Colonic mucosa (tissue), 4 donors: Measurements from ENCODE around the gene CFAP100. TPM values are rescaled to one million over a fixed set of nuclear protein-coding genes. Genes with fewer than 3 reads are reported as not detected.

Experiments used
- DNase-seq: peaks from one replicate; pipeline ENCODE4 v3.0.0-alpha.2; 2020
- H3K27ac ChIP-seq: fragments of 200-600 bp; one replicate; pipeline ENCODE4 v1.8.0; 2021
- H3K27me3 ChIP-seq: fragments of 200-600 bp; one replicate; pipeline ENCODE4 v1.8.0; 2021
- H3K36me3 ChIP-seq: fragments of 200-600 bp; one replicate; pipeline ENCODE4 v1.8.0; 2021
- H3K4me1 ChIP-seq: fragments of 200-600 bp; one replicate; pipeline ENCODE4 v1.8.0; 2021; ENCODE audit warnings: mild to moderate bottlenecking
- H3K4me3 ChIP-seq: fragments of 200-600 bp; one replicate; pipeline ENCODE4 v1.8.0; 2021
- H3K9ac ChIP-seq, 2 donors: one replicate each; pipeline ENCODE4 v1.7.0; 2013; ENCODE audit warnings: control low read depth in 2 of 2, low read depth in 2 of 2, low read length in 2 of 2
- H3K9me3 ChIP-seq: fragments of 200-600 bp; one replicate; pipeline ENCODE4 v1.8.0; 2021
- intact Hi-C: fragments of 100-400 bp; cut with DNase I; formaldehyde crosslinking; loops from one replicate; pipeline ENCODE4 v1.14.1; 2022
- total RNA-seq, 2 donors: library from RNA; stranded (reverse); fragmentation: NEBNext Ultra II Directional in 1 of 2; extraction: Animal tissue kit (Norgen Biotek cat#: 25700) in 1 of 2; gene quantifications; one replicate each; pipeline ENCODE4 v1.2.1, GENCODE V29; 2021
- TF ChIP-seq, protein P1 (sequence below): fragments of 200-600 bp; IDR thresholded peaks from one replicate; pipeline ENCODE4 v1.8.0; 2022; ENCODE audit warnings: antibody characterized with exemption, mild to moderate bottlenecking
- donor health status: healthy.
- donor health status: DM: no; HTN: no; CAD: no.
- donor health status: DM: no; HTN: no; CAD: no.

CFAP100 gene
- total RNA-seq, 2 donors from 2014 or later, result not detected

DNA sequence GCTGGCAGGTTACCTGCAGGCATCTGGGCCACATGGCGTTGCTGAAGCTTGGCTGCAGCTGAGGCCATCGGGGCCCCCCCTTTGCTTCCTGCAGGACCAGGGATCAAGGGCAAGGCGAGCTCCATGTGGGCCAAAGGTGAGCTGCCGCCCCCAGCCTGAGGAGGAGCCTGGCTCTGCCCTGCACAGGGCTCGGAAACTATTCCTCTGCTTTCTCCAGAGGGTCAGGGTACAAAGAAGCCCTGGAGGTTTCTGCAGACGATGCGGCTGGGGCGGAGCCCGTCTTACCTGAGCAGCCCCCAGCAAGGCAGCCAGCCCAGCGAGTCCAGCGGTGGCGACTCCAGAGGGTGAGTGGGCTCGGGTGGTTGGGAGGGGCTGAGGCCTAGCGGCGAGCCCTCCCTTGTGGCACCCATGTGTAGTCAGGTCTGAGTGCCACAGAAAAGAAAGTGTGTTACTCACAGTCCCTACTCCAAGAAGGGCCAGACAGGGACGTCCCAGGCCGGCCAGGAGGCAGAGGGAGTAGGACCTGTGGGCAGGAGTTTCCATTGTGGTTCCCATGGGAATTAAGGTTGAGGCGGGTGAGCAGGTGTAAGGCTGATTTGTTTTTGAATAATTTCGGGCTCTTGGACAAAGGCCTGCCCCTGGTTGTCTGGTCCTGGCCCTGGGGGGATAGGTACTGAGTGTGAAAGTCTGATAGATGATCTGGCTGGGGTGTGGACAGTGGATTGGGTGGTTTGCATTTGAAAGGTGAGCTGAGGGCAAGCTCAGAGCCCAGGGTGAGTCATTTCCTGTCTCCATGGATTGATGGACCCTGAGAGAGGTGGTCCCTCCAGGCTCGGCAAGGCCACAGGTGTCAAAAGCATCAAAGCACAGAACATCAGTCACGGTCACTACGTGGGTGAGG is 25.4 kb downstream of the CFAP100 start:
- peaks cover 4% of the 10 kb centered on the region for H3K27me3 ChIP-seq
- no peak overlapping the region for H3K27ac ChIP-seq
- no peaks in the 10 kb centered on the region for H3K36me3 ChIP-seq
- H3K4me3 ChIP-seq, result no peak overlapping the region
- no peak for DNase-seq
- no peaks in the 10 kb centered on the region for H3K9me3 ChIP-seq
- H3K4me1 ChIP-seq, result no peaks in the 10 kb centered on the region
- intact Hi-C loops, result no loop called here
- H3K9ac ChIP-seq, result no peak overlapping the region
- TF ChIP-seq, protein P1, sequence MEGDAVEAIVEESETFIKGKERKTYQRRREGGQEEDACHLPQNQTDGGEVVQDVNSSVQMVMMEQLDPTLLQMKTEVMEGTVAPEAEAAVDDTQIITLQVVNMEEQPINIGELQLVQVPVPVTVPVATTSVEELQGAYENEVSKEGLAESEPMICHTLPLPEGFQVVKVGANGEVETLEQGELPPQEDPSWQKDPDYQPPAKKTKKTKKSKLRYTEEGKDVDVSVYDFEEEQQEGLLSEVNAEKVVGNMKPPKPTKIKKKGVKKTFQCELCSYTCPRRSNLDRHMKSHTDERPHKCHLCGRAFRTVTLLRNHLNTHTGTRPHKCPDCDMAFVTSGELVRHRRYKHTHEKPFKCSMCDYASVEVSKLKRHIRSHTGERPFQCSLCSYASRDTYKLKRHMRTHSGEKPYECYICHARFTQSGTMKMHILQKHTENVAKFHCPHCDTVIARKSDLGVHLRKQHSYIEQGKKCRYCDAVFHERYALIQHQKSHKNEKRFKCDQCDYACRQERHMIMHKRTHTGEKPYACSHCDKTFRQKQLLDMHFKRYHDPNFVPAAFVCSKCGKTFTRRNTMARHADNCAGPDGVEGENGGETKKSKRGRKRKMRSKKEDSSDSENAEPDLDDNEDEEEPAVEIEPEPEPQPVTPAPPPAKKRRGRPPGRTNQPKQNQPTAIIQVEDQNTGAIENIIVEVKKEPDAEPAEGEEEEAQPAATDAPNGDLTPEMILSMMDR, result no peak

DNA sequence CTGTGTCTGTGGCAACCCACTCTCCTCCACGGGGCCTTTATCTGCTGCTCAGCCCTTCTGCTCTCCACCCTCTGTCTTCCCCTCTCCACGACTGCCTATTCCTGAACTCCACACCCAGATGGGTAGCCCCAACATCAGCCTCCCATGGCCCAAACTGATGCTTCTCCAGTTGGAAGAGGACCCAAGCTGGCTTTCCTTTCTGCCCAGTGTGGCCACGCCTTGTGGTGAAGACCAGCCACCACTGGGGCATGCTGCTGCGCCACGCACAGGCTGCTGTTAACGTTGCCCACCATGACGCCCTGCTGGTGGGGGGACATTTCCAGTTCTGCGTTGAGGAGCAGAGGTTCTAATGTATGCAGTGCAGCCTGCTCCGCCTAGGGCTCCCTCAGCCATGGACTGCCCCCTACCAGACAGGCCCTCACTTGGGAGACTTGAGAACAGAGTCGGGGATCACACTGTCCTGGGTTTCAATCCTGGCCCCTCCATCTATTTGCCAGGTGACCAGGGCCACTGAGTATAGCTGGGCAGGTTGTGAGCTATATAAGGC is 26.9 kb downstream of the CFAP100 start:
- Histone ChIP-seq H3K9ac (no peak overlapping the region), H3K9me3 (no peaks in the 10 kb centered on the region), H3K27me3 (no peaks in the 10 kb centered on the region), H3K36me3 (no peaks in the 10 kb centered on the region), H3K4me3 (no peak overlapping the region), H3K4me1 (no peaks in the 10 kb centered on the region), H3K27ac (no peak overlapping the region)
- TF ChIP-seq, protein P1, result no peak
- no peak for DNase-seq
- intact Hi-C loops, result no loop called here

DNA sequence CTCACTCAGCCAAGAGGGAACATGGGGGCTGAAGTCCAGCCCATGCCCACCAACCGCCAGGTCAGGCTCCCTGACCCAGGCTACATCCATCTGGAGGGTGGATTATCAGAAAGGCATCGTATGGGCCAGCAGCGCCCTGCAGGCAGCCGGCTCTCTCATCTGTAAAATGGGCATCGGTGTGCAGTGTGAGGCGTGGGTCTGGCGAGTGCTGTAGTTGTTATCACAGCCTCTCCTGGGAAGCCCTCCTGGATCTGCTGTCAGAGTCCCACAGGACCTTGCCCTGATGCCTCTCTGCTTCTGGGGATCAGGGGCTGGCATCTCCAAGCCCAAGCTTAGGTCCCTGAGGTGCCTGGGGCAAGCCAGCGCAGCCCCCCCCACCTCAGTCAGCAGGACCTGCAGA is 27.4 kb downstream of the CFAP100 start:
- H3K27ac ChIP-seq, result no peak overlapping the region
- no peak overlapping the region for H3K9ac ChIP-seq
- TF ChIP-seq, protein P1, result no peak
- no peaks in the 10 kb centered on the region for H3K4me1 ChIP-seq
- no peaks in the 10 kb centered on the region for H3K9me3 ChIP-seq
- intact Hi-C loops, result no loop called here
- H3K27me3 ChIP-seq, result no peaks in the 10 kb centered on the region
- H3K4me3 ChIP-seq, result no peak overlapping the region
- DNase-seq, result no peak
- H3K36me3 ChIP-seq, result no peaks in the 10 kb centered on the region

DNA sequence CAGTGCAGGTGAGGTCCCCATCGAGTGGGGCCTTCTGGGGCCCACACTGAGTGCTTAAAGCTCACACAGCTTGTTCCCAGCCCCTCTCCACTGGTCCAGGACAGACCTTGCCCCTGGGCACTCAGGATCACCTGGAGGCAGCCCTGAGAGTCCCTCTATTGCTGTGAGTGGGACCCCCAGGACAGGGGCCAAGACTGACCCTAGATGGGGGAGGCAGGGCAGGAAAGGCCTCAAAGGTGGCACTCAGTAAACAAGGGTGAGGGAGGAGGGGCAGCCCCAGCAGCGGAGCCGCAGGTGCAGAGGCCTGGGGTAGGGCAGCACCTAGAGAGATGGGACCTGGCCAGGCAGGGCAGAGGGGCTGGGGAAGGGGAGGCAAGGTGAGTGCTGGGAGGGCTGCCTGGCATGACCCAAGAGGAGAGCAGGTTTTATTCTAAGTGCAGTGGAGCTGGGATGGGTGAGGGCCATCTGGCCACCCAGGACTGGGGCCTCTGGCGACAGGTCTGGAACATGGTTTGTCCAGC is 27.9 kb downstream of the CFAP100 start:
- Histone ChIP-seq H3K36me3 (no peaks in the 10 kb centered on the region), H3K27ac (no peak overlapping the region), H3K9me3 (no peaks in the 10 kb centered on the region), H3K27me3 (no peaks in the 10 kb centered on the region), H3K9ac (no peak overlapping the region), H3K4me1 (no peaks in the 10 kb centered on the region), H3K4me3 (no peak overlapping the region)
- intact Hi-C loops, result no loop called here
- DNase-seq, result no peak
- TF ChIP-seq, protein P1, result no peak

DNA sequence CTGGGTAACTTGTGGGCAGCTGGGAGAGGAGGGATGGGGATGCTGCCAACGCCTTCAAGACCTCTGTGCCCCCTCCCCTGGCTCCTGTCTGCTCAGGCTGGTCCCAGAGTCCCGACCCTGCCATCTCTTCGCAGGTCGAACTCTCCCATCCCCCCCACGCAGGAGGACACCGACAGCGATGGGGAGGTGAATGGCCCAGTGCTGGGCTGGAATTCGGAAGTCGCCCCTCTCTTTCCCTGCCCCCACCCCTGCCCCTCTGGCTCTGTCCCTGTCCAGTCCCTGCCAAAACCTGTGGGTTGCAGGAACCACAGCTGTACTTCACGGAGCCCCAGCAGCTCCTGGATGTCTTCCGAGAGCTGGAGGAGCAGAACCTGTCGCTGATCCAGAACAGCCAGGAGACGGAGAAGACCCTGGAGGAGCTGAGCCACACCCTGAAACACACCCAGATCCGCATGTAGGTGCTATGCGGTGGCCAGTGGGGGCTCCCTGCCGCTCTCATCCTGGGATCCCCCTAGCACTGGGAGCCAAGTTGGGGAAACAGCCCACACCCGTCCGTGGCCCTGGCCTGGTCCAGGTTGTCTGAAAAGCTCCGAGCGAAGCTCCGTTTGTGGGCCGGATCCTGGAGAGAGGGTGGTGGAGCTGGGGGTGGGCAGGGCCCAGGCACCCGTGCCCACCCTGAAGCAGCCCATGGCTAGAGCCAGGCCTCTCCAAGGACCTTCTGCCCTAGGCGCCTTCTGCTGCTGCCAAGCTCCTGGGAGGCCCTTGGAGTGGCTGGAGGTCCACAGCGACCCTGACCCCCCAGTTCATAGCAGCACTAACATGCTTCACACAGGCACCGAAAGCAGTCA is 28.7 kb downstream of the CFAP100 start:
- H3K9ac ChIP-seq, result no peak overlapping the region
- no peaks in the 10 kb centered on the region for H3K9me3 ChIP-seq
- no peaks in the 10 kb centered on the region for H3K4me1 ChIP-seq
- H3K27me3 ChIP-seq, result no peaks in the 10 kb centered on the region
- H3K36me3 ChIP-seq, result no peaks in the 10 kb centered on the region
- intact Hi-C loops, result no loop called here
- H3K4me3 ChIP-seq, result no peak overlapping the region
- TF ChIP-seq, protein P1, result no peak
- no peak for DNase-seq
- H3K27ac ChIP-seq, result no peak overlapping the region
